Endothelial cell of umbilical vein (primary cell): ENCODE measurements around the gene CCR5. TPM values are rescaled to one million over a fixed set of nuclear protein-coding genes. Genes with fewer than 3 reads are reported as not detected.

Experiments used
- BruUV-seq: library from RNA; stranded (reverse); fragments of 400-500 nt; replicated peaks from 2 replicates; lab custom pipeline; 2021; lab: Mats Ljungman, UMichigan
- CTCF ChIA-PET: fragments of 300-600, 350-600 bp; sonication (Branson Sonifier 250); formaldehyde crosslinking; loops from one replicate; lab custom pipeline; 2021; ENCODE audit warnings: antibody characterized with exemption, inconsistent platforms; lab: Charles Lee
- POLR2A ChIA-PET: fragments of 300-600, 350-600 bp; sonication (Branson Sonifier 250); formaldehyde crosslinking; loops from one replicate; lab custom pipeline; 2021; ENCODE audit warnings: antibody characterized with exemption, inconsistent platforms; lab: Charles Lee
- DNase-seq: peaks from one replicate; pipeline ENCODE4 v3.0.0-alpha.2; 2011; ENCODE audit warnings: low read depth, low spot score
- FAIRE-seq: peaks from 2 replicates; lab custom pipeline; 2011; peaks lifted over from hg19 to GRCh38; lab: Jason Lieb, UNC
- H2AFZ ChIP-seq: 2 replicates; pipeline ENCODE4 v1.6.0; 2012; ENCODE audit warnings: low read depth, low read length, control low read depth, inconsistent platforms
- H3K27ac ChIP-seq: 2 replicates; pipeline ENCODE4 v1.5.1; 2011; ENCODE audit warnings: low read depth, mild to moderate bottlenecking, control low read depth, low read length, moderate library complexity; ENCODE audit not compliant: insufficient read depth
- H3K27me3 ChIP-seq, 2 experiments: 2 replicates each; pipeline versions ENCODE4 v1.6.0 to v1.6.1; 2011; ENCODE audit warnings: low read length in 2 of 2, mixed read lengths in 1 of 2; ENCODE audit not compliant: control insufficient read depth in 2 of 2, insufficient read depth in 2 of 2
- H3K36me3 ChIP-seq, 2 experiments: 2 replicates in 1 of 2; 3 replicates in 1 of 2; pipeline ENCODE4 v1.5.1; 2011; ENCODE audit warnings: low read length in 2 of 2, mild to moderate bottlenecking in 1 of 2, moderate library complexity in 1 of 2; ENCODE audit not compliant: control insufficient read depth in 2 of 2, insufficient read depth in 2 of 2; ENCODE audit errors: extremely low read depth in 1 of 2
- H3K4me1 ChIP-seq: 3 replicates; pipeline ENCODE4 v1.5.1; 2011; ENCODE audit warnings: mild to moderate bottlenecking, low read length; ENCODE audit not compliant: control insufficient read depth, insufficient read depth; ENCODE audit errors: extremely low read depth
- H3K4me2 ChIP-seq: 2 replicates; pipeline ENCODE4 v1.6.1; 2011; ENCODE audit warnings: low read length, control low read depth, mixed read lengths; ENCODE audit not compliant: insufficient read depth
- H3K4me3 ChIP-seq, 3 experiments: fragments of 200-600 bp in 1 of 3; sonication (generic), shearing (Covaris generic) in 1 of 3; replicated peaks in 1 of 3; 2 replicates each; pipeline ENCODE4 v1.5.1; 2011 to 2016; ENCODE audit warnings: control low read depth in 3 of 3, low read length in 3 of 3, mild to moderate bottlenecking in 2 of 3, inconsistent platforms in 1 of 3, low read depth in 1 of 3, moderate library complexity in 1 of 3; ENCODE audit not compliant: insufficient read depth in 1 of 3
- H3K79me2 ChIP-seq: 2 replicates; pipeline ENCODE4 v1.6.0; 2012; ENCODE audit warnings: low read length, inconsistent platforms; ENCODE audit not compliant: control insufficient read depth, insufficient read depth
- H3K9ac ChIP-seq: replicated peaks from 2 replicates; pipeline ENCODE3; 2011; ENCODE audit warnings: low read length, control low read depth; ENCODE audit not compliant: insufficient read depth; ENCODE audit errors: extremely low read depth
- H3K9me1 ChIP-seq: replicated peaks from 3 replicates; pipeline ENCODE4 v1.6.0; 2011; ENCODE audit warnings: mild to moderate bottlenecking, low read length; ENCODE audit not compliant: control insufficient read depth, insufficient read depth; ENCODE audit errors: extremely low read depth
- H3K9me3 ChIP-seq: replicated peaks from 2 replicates; pipeline ENCODE4 v1.5.1; 2012; ENCODE audit warnings: low read length, inconsistent platforms; ENCODE audit not compliant: control insufficient read depth, insufficient read depth
- H4K20me1 ChIP-seq: replicated peaks from 2 replicates; pipeline ENCODE3; 2011; ENCODE audit warnings: mild to moderate bottlenecking, low read length; ENCODE audit not compliant: control insufficient read depth, insufficient read depth; ENCODE audit errors: extremely low read depth
- CTCF ChIP-seq, 2 donors: IDR thresholded peaks; 1 replicate in 1 of 2; 2 replicates in 1 of 2; pipeline ENCODE4 v1.5.1; 2011; ENCODE audit warnings: low read length in 2 of 2, mild to moderate bottlenecking in 2 of 2, moderate library complexity in 2 of 2, control low read depth in 1 of 2, inconsistent platforms in 1 of 2, low read depth in 1 of 2; ENCODE audit not compliant: insufficient read depth in 1 of 2; ENCODE audit errors: extremely low read depth in 1 of 2
- EZH2 ChIP-seq: IDR thresholded peaks from 2 replicates; pipeline ENCODE4 v1.6.1; 2012; ENCODE audit warnings: borderline replicate concordance, low read depth, mild to moderate bottlenecking, moderate library complexity, low read length, inconsistent platforms; ENCODE audit not compliant: severe bottlenecking
- FOS ChIP-seq: IDR thresholded peaks from 2 replicates; pipeline ENCODE4 v1.6.1; 2011; ENCODE audit warnings: mild to moderate bottlenecking, low read length, moderate library complexity, borderline replicate concordance; ENCODE audit not compliant: insufficient read depth
- GATA2 ChIP-seq: IDR thresholded peaks from 2 replicates; pipeline ENCODE4 v1.7.0; 2011; ENCODE audit warnings: low read depth, mild to moderate bottlenecking, moderate library complexity, mixed read lengths, low read length; ENCODE audit not compliant: insufficient read length, insufficient read depth
- JUN ChIP-seq: IDR thresholded peaks from 2 replicates; pipeline ENCODE4 v1.6.1; 2011; ENCODE audit warnings: borderline replicate concordance, low read depth; ENCODE audit not compliant: insufficient read length, insufficient read depth
- MYC ChIP-seq: IDR thresholded peaks from one replicate; pipeline ENCODE4 v1.6.1; 2011; ENCODE audit warnings: mild to moderate bottlenecking, low read depth, low read length
- POLR2A ChIP-seq: IDR thresholded peaks from 2 replicates; pipeline ENCODE4 v1.6.1; 2012; ENCODE audit warnings: low read depth, mild to moderate bottlenecking, control low read depth, low read length
- POLR2AphosphoS5 ChIP-seq: IDR thresholded peaks from 2 replicates; pipeline ENCODE4 v1.6.1; 2012; ENCODE audit warnings: low read depth, mild to moderate bottlenecking, control low read depth, low read length, moderate library complexity; ENCODE audit not compliant: insufficient read depth
- dilution Hi-C: fragments of 300-500 bp; cut with MboI; formaldehyde crosslinking; loops from one replicate; pipeline ENCODE4 v1.15.0; 2019; ENCODE audit warnings: low sequenced_read_pairs; ENCODE audit not compliant: extremely low pct_ligation_motif_present
- intact Hi-C: fragments of 100-400 bp; cut with micrococcal nuclease; formaldehyde crosslinking; loops from one replicate; pipeline ENCODE4 v1.10.0; 2022
- polyA plus RNA-seq, 4 experiments: library from polyadenylated mRNA; depleted of rRNA in 3 of 4; stranded (reverse) in 3 of 4; unstranded in 1 of 4; fragments of >200 nt; gene quantifications; 2 replicates each; pipeline versions ENCODE4 v1.2.1 to v1.2.3, GENCODE V29; 2011 to 2012; ENCODE audit warnings: missing spikeins in 1 of 4
- total RNA-seq: library from RNA; stranded (reverse); gene quantifications from 2 replicates; pipeline ENCODE4 v1.2.3, GENCODE V29; 2021
- TF ChIP-seq, protein P1 (sequence below): IDR thresholded peaks from 2 replicates; pipeline ENCODE4 v1.6.1; 2011; ENCODE audit not compliant: insufficient read depth, insufficient read length

Gene CCR5
- total and polyA plus RNA-seq, 2 donors (not counting 3 experiments of a cell fraction or from before 2014, with no cell fraction given), result not detected

- DNase-seq, result no peak
- H3K9me3 ChIP-seq, result no peaks in the 10 kb centered on the region
- ChIA-PET POLR2A (interaction anchor here (0.6 kb wide), 1 partner anchor 147 kb away, joined by 3 read pairs; no protein-coding TSS in a partner anchor), CTCF (interaction anchor here (1.0 to 6.8 kb wide), 3 partner anchors 19 to 33 kb away, joined by 3 to 50 read pairs (median 5); no protein-coding TSS in a partner anchor)
- dilution Hi-C loops, result no loop called here
- no TSS peak for BruUV-seq
- H3K79me2 ChIP-seq, result no peaks in the 10 kb centered on the region
- no peak overlapping the region for H2AFZ ChIP-seq
- no peak for FAIRE-seq
- TF ChIP-seq POLR2AphosphoS5, result no peak
- TF ChIP-seq, protein P1, sequence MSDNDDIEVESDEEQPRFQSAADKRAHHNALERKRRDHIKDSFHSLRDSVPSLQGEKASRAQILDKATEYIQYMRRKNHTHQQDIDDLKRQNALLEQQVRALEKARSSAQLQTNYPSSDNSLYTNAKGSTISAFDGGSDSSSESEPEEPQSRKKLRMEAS, result no peak
- TF ChIP-seq EZH2, result no peak
- TF ChIP-seq MYC, result no peak
- TF ChIP-seq CTCF (IDR thresholded peaks at IDR 0.05; ENCODE audit: extremely low read depth in 1 of 2, insufficient read depth in 1 of 2, low read depth in 1 of 2, low read length in 2 of 2), result no peak
- TF ChIP-seq JUN, result no peak
- no peak for TF ChIP-seq POLR2A
- no peak for TF ChIP-seq FOS
- TF ChIP-seq GATA2, result no peak
- peaks cover 59% of the 10 kb centered on the region for H3K4me1 ChIP-seq
- no peak overlapping the region for H3K9ac ChIP-seq
- H4K20me1 ChIP-seq, result no peaks in the 10 kb centered on the region
- no peaks in the 10 kb centered on the region for H3K9me1 ChIP-seq
- no peaks in the 10 kb centered on the region for H3K27me3 ChIP-seq
- H3K27ac ChIP-seq, result no peak overlapping the region
- H3K4me2 ChIP-seq, result peak overlapping the region; percentile 93
- no peaks in the 10 kb centered on the region for H3K36me3 ChIP-seq
- H3K4me3 ChIP-seq, result no peak overlapping the region
- intact Hi-C loops, result no loop called here
Measured at GRCh38 chr3:46408853-46409252, 38.1 kb downstream of the CCR5 start.
